ENCODE data around the gene SLITRK3.
"Not testable (repeated sequence)": the region's sequence is repeated elsewhere in the genome, so short reads cannot be mapped to it uniquely, and the experiment has no call there.

SLITRK3 gene

DNA sequence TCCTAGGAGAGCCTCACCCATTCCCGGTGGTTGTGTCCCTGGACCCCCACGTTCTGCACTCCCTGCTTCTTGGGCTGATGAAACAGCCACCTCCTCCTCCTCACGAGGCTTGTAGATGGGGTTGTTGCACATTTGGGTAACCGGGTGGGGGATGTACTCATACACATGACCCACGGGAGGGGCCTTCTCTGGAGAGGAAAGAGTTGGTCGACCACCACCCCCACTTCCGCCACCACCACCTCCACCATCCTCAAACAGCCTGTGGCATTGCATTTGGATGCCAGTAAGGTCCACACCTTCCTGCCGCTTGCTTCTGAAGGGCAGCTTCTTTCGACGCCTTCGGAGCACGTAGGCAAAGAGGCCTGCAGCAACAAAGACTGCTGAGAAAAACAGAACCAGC, 7.7 kb downstream of the SLITRK3 start:
- no peak for DNase-seq

DNA sequence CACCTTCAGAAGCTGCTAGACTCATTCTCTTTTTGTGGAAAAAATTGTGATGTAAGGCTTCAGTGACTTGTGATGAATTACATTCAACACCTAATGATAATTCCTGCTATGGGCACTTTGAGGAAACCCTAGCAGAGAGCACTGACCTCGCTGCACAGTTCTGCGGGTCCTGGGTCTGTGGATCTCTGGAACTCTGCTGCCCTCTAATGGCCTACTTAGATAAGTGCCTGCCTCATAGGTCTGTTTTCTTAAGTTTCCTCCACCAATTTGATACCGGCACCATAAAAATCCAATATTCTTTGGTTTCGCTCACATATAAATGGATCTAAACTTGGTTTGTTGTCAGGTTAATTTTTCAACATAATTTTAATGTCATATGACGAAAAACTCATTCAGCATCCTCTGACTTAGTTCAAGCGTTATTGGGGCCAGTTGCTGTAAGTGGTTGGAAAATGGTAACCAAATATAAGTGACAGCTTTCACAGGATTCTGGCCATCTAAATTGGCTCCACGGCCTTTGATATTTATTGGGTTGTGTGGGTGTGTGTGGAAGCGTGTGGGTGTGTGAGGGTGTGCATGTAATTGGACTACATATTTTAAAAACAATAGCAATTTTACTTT, 10.4 kb downstream of the SLITRK3 start:
- peak; percentile 33 for DNase-seq

DNA sequence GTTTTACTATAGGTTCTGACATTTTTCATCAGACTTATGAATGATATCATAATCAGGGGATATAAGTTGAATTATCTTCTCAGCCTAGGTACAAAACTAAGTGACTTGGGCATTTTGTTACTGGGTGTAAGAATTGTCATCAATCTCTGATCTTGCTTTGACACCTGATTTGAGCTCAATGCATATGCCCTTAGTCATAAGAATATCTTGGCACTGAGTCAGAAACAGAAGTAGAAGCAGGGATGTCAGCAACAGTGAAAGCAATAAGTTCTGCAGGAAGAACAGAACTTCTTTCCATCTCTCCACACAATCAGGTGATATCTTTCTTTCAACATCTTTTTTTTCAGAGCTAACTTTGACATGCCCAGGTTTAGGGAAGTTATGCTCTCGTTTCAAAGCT, 14.6 kb downstream of the SLITRK3 start:
- DNase-seq: no peak

DNA sequence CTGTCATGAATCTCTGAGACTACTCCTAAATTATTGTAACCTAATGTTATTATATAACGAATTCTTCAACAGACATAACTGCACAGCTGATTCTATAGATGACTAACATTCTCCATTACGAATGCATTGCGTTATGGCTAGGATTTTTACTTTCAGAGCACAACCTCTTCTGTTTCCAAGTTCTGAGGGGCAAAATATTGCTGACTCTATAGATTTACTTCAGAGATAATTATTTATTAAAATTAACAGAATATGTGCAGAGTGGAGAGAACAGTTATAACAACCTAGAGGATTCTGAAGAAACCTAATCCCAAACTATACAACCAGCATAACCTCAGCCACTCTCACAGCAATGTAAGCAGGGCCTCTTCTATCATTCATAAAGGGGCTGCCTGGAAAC, 25.9 kb downstream of the SLITRK3 start:
- no peak for DNase-seq

DNA sequence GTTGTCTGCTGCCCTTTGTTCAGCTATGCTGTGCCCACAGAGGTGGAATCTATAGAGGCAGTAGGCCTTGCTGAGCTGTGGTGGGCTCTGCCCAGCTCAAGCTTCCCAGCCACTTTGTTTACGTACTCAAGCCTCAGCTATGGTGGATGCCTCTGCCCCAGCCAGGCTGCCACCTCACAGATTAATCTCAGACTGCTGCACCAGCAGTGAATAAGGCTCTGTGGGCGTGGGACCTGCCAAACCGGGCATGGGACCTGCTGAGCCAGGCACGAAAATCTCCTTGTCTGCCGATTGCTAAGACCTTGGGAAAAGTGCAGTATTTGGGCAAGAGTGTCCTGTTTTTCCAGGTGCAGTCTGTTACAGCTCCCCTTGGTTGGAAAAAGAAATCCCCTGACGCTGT, 26.8 kb downstream of the SLITRK3 start:
- DNase-seq: no peak

DNA sequence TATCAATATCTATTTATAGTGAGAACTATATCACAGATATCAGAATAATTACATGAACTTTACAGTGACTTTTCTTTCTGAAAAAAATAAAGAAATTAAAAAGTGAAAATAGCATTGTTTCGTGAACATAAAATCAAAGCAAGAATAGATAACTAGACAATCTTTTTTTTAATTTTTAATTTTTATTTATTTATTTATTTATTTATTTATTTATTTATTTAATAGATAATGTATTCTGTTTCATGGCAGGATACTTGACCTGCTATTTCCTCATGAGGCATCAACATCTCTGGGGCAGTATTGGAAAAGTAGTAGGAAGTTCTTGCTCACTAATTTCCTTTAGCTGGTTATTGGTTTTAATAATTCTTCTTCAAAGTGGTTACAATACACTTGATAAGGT, 33.3 kb downstream of the SLITRK3 start:
- no peak for DNase-seq

DNA sequence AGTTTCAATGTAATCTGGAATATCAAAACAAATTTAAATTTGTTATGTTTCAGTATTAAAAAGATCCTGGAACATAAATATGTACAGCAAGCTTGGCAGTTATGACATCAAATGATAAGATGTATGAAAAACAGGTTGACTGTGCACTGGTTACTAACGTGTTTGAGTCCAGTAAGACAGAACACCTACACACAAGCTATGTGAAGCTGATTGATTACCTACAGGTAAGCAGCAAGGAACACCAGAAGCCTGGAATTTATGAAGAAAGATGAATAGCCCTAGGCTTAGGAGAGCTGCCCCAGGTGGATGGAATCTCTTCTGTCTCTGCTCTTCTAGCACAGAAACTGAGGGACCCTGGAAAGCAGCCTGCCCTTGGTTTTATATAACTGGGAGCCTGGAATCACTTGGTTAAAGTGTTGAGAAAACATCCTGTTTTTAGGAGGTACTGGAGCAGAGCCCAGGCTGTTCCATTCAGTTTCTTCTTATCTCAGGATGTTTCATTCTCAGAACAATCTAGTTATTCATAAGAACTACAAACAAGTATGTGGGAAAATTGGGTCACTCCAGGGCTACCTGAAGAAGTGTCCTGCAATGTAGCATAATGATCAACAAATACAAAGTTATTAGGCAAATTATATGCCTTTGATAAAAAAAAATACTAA, 36.3 kb downstream of the SLITRK3 start:
- no peak for DNase-seq

DNA sequence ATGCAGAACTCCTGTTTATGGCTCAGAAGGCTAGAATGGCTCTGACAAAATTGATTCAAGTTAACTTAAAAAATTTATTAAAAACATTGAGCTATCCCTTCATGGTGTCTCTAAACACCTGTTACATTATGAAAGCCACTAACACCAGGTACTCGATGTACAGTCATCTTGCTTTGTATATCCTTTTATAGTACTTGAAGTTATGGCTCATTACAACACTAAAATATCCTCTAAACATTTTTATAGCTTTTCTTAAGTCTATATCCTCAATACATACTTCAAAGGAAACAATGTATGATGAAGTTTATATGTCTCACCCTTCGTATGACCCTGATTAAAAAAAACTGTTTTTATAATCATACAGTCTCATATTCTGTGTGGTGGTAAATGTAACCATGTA, 38.2 kb downstream of the SLITRK3 start:
- no peak for DNase-seq

DNA sequence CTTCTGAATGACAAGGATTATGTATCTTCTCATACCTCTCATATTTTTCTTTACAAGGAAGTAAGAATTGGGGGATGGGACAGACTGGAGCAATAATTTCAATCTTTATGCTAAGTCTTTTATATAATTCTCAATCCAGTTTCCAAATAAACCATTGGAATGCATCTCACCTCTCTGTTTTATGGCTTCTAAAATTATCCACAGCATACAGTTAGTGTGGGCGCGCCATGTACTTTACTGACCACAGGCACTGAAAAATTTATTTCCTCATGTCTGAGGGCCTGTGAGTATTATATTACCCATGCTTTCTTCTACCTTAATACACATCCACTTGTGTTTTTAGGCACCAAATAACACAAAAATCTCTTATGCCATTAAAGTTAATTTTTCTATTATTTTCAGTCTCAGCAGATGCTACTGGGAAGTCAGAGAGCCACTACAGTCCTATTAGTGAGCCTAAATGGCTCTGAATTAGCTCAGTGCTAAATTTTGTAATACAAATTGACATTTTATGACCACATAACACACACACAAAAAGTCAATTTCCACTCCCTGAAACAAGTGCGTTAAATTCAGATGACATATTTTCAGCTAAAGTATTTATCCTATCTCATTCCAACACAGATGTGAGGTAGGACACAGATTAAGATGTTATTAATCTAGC, 39.3 kb downstream of the SLITRK3 start:
- DNase-seq: no peak

DNA sequence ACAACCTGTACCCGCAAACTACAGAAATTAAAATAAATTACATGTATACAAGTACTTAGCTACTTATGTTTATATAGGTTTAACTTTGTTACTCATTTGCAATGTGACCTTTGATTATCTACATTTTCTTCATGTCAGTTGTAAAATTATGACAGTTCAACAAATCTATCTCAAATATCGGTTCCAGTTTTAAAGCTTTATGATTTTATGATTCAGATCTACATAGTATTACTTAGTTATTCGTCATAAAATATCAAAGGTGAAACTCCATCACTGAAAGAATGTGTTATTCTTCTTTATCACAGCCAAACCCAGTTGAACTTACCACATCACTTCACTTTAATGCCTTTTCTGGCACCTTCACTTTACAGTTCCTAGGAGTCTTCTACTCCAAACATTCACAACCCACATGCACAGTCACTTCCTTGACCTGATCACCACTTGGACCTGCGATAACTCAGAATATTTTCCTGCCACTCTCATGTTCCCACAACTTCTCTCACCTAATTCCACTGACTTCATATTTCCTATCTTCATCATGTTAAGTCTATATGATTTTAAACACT, 47.2 kb downstream of the SLITRK3 start:
- DNase-seq: no peak

DNA sequence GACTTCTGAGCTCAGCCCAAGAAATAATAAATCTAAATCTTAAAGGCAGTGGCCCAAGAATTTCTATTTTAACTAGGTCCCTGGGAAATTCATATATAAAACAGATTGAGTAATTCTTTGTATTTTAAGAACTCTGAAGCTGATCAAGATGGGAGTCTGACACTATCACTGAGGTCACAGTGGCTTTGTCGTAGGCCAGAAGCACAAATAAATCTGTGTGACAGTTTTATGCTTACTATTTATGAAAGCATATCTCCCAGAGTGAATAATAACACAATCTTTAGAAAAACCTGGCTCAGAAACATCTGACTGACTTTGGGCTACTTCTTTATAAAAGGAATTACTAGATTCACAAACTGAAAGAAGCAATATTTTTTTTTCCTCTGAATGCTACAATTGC, 51.9 kb downstream of the SLITRK3 start:
- no peak for DNase-seq

DNA sequence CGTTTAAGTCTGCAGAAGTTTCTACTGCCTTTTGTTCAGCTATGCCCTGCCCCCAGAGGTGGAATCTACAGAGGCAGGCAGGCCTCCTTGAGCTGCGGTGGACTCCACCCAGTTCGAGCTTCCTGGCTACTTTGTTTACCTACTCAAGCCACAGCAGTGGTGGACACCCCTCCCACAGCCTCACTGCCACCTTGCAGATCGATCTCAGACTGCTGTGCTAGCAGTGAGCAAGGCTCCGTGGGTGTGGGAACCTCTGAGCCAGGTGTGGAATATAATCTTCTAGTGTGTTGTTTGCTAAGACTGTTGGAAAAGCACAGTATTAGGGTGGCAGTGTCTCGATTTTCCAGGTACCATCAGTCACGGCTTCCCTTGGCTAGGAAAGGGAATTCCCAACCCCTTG, 56.3 kb downstream of the SLITRK3 start:
- not testable (repeated sequence) for DNase-seq
